ENCODE data around the gene ULBP2.
A peak's percentile ranks its signal among the peaks of the same experiment; 100 is the strongest.
"Not testable (repeated sequence)": the region's sequence is repeated elsewhere in the genome, so short reads cannot be mapped to it uniquely, and the experiment has no call there.

Gene ULBP2

DNA sequence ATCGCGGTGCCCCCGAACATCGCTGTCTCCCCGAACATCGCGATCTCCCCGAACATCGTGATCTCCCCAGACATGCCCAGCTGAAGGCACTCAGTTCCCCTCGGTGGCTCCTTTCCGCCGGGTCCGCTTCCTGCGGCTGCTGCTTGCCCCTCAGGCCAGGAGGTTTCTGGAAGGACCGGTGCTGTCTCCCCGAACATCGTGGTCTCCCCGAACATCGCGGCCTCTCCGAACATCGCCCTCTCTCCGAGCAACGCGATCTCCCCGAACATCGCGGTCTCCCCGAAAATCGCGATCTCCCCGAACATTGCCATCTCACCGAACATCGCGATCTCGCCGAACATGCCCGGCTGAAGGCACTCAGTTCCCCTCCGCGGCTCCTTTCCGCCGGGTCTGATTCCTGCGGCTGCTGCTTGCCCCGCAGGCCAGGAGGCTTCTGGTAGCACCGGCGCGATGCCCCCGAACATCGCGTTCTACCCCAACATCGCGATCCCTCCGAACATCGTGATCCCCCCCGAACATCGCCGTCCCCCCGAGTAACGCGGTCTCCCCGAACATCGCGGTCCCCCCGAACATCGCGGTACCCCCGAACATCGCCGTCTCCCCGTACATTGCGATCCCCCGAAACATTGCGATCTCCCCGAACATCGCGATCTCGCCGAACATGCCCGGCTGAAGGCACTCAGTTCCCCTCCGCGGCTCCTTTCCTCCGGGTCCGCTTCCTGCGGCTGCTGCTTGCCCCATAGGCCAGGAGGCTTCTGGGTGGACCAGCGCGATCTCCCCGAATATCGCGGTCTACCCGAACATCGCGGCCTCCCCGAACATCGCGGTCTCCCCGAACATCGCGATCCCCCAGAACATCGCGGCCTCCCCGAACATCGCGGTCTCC is 22.7 kb downstream of the ULBP2 start:
- H3K36me3 ChIP-seq (replicated peaks): no peaks in the 10 kb centered on the region
- no peak overlapping the region for H3K27ac ChIP-seq
- DNase-seq: peak; percentile 43
- in situ Hi-C loops (cut with HindIII; ENCODE audit: low pct_ligation_motif_present, low sequenced_read_pairs): no loop called here
- peak overlapping the region; percentile 49 for H3K4me3 ChIP-seq (ENCODE audit: low read depth, low read length)
- no peak for TF ChIP-seq CTCF (IDR thresholded peaks at IDR 0.05; ENCODE audit: low read depth, low read length, missing control alignments)
- H3K27me3 ChIP-seq (replicated peaks): peaks cover 20% of the 10 kb centered on the region

DNA sequence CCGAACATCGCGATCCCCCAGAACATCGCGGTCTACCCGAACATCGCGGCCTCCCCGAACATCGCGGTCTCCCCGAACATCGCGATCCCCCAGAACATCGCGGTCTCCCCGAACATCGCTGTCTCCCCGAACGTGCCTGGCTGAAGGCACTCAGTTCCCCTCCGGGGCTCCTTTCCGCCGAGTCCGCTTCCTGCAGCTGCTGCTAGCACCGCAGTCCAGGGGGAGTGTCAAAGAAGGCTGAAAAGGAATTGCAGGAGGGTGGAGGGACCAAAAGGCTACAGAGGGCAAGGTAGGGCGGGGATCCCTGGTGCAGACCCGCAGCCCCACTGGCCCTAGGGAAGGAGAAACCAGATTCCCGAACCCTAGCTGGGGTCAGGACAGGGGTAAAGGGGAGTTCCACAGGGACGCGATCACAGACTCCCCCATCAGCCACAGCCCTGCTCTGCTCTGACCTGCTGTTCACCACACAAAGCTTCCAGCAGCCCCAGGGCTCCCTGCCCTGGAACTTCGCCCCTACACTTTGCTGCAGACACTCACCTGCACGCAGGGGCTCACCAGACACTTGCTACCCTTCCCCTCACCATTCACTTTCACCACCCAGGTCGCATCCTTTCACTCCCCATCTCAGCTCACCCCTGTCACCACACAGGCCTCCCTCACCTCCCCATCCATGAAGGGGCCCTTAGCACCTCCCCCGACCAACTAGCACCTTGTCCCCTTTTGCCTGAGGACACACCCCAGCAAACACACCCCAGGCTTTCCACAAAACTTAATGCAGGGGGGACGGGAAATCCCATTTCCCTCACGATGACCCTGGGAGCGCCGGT is 23.6 kb downstream of the ULBP2 start:
- no peak for DNase-seq
- peak overlapping the region; percentile 49 for H3K4me3 ChIP-seq (ENCODE audit: low read depth, low read length)
- no peaks in the 10 kb centered on the region for H3K36me3 ChIP-seq (replicated peaks)
- no peak overlapping the region for H3K27ac ChIP-seq
- no peak for TF ChIP-seq CTCF (IDR thresholded peaks at IDR 0.05; ENCODE audit: low read depth, low read length, missing control alignments)
- in situ Hi-C loops (cut with HindIII; ENCODE audit: low pct_ligation_motif_present, low sequenced_read_pairs): no loop called here
- H3K27me3 ChIP-seq (replicated peaks): peaks cover 23% of the 10 kb centered on the region

DNA sequence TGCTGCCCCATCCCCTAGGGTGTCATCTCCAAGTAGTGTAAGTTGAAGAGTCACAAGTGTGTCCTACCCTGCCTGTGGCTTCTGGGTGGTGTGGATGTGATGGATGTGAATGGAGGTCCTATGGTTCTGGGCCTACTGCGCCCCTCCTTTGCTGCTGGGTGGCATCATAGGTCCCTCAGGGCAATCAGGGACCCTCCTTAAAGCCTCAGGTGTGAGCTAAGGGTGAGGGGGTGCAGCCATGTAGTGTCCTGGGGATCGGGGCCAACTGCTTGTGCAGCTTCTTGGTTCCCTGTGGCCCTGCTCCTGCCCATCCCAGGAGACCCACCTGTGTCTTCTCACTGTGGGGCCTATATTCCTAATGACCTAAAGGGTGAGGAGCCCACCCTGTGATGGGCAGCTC is 24.5 kb downstream of the ULBP2 start:
- peaks cover 21% of the 10 kb centered on the region for H3K27me3 ChIP-seq (replicated peaks)
- in situ Hi-C loops (cut with HindIII; ENCODE audit: low pct_ligation_motif_present, low sequenced_read_pairs); H3K27ac ChIP-seq; H3K4me3 ChIP-seq (ENCODE audit: low read depth, low read length); H3K36me3 ChIP-seq (replicated peaks); DNase-seq: not testable (repeated sequence)

DNA sequence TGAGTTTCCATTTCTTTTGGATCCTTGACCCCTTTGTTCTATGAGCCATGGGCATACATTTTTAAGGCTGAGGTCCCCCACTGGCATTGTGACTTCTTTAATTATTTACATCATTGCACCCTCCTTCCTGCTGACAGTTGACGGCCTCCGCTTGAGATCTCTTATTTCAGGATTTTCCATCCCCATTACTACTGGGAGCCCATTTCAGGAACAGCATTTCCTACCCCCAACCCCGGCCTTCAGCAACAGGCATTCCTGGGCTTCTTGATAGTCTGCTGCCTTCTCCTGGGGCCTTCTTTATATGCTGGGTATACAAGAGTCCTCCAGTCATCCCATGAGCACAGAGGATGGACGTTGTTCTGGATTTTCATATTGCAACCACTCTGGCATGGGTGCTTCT is 25.8 kb downstream of the ULBP2 start:
- Histone ChIP-seq H3K27me3 (replicated peaks) (peaks cover 25% of the 10 kb centered on the region), H3K4me3 (ENCODE audit: low read depth, low read length) (no peak overlapping the region), H3K36me3 (replicated peaks) (no peaks in the 10 kb centered on the region), H3K27ac (no peak overlapping the region)
- in situ Hi-C loops (cut with HindIII; ENCODE audit: low pct_ligation_motif_present, low sequenced_read_pairs): no loop called here
- no peak for TF ChIP-seq CTCF (IDR thresholded peaks at IDR 0.05; ENCODE audit: low read depth, low read length, missing control alignments)
- no peak for DNase-seq

DNA sequence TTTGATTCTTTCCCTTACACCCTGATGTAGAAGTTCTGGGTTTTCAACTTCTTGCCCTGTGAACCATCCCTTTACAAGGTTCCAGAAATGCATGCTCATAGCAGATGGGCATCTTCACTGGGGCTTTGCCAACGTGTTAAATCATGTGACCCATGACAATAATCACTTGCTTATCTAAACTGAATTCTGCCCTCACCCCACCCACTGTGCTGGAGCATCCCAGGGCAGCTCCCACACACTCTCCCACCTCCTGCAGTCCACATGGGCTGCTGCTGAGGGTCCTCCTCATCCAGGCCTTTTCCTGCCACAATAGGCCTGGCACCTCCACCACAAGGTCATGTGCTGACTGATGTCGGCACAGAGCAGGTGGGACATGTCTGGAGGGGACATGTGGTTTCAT is 26.2 kb downstream of the ULBP2 start:
- H3K4me3 ChIP-seq (ENCODE audit: low read depth, low read length); in situ Hi-C loops (cut with HindIII; ENCODE audit: low pct_ligation_motif_present, low sequenced_read_pairs); H3K27ac ChIP-seq; H3K36me3 ChIP-seq (replicated peaks); DNase-seq: not testable (repeated sequence)
- H3K27me3 ChIP-seq (replicated peaks): peaks cover 25% of the 10 kb centered on the region

DNA sequence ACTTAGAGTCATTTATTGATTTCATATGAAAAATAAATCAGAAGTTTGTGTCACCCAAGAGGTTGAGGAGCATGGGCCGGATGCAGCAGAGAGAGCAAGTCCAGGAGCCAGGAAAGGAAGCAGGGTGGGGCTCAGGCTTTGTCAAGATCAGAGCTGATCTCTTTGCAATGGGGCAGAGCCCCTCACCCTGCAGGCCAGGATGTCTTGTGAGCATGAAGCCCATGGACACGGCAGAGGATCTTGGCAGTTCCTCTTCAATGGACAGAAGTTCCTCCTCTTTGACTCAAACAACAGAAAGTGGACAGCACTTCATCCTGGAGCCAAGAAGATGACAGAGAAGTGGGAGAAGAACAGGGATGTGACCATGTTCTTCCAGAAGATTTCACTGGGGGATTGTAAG is 27.1 kb downstream of the ULBP2 start:
- H3K36me3 ChIP-seq (replicated peaks); H3K4me3 ChIP-seq (ENCODE audit: low read depth, low read length); in situ Hi-C loops (cut with HindIII; ENCODE audit: low pct_ligation_motif_present, low sequenced_read_pairs); H3K27ac ChIP-seq; DNase-seq: not testable (repeated sequence)
- peaks cover 24% of the 10 kb centered on the region for H3K27me3 ChIP-seq (replicated peaks)

GRCh38 chr6:149969635-149970034 is 27.8 kb downstream of the ULBP2 start:
- no peaks in the 10 kb centered on the region for H3K36me3 ChIP-seq (replicated peaks)
- in situ Hi-C loops (cut with HindIII; ENCODE audit: low pct_ligation_motif_present, low sequenced_read_pairs): no loop called here
- DNase-seq: no peak
- no peak overlapping the region for H3K27ac ChIP-seq
- no peak for TF ChIP-seq CTCF (IDR thresholded peaks at IDR 0.05; ENCODE audit: low read depth, low read length, missing control alignments)
- no peak overlapping the region for H3K4me3 ChIP-seq (ENCODE audit: low read depth, low read length)
- H3K27me3 ChIP-seq (replicated peaks): peaks cover 17% of the 10 kb centered on the region

- not testable (repeated sequence) for H3K27ac ChIP-seq
- H3K27me3 ChIP-seq (replicated peaks): peaks cover 37% of the 10 kb centered on the region
Observed at GRCh38 chr6:149974394-149974793, 32.6 kb downstream of the ULBP2 start.

More at GRCh38 chr6:149974394-149974793, 32.6 kb downstream of the ULBP2 start:
- in situ Hi-C loops (cut with HindIII; ENCODE audit: low pct_ligation_motif_present, low sequenced_read_pairs); H3K36me3 ChIP-seq (replicated peaks); DNase-seq; H3K4me3 ChIP-seq (ENCODE audit: low read depth, low read length): not testable (repeated sequence)

All from brain microvascular endothelial cell (primary cell).